HepG2 (cell line): ENCODE results near the gene KTI12. TPM values are rescaled to one million over a fixed set of nuclear protein-coding genes. Genes with fewer than 3 reads are reported as not detected.

ENCODE experiments used
- ETV5 ChIP-seq: IDR thresholded peaks from 2 replicates; pipeline ENCODE4 v1.6.1; 2018; ENCODE audit warnings: missing biosample characterization, missing genetic modification reagents, inconsistent platforms, borderline replicate concordance
- GATA4 ChIP-seq: sonication (generic); IDR thresholded peaks from 2 replicates; pipeline ENCODE4 v1.6.1; 2016; ENCODE audit warnings: antibody characterized with exemption, low read depth, borderline replicate concordance
- GFI1 ChIP-seq: sonication (generic); formaldehyde crosslinking; IDR thresholded peaks from 2 replicates; pipeline ENCODE4 v1.5.0; 2020; ENCODE audit warnings: missing genetic modification reagents, mild to moderate bottlenecking, borderline replicate concordance
- HMG20B ChIP-seq: conservative IDR thresholded peaks from 2 replicates; pipeline ENCODE4 v1.6.1; 2016; ENCODE audit warnings: missing genetic modification reagents, missing compliant biosample characterization
- KLF15 ChIP-seq: sonication (generic); formaldehyde crosslinking; IDR thresholded peaks from 2 replicates; pipeline ENCODE4 v1.8.1; 2023; ENCODE audit warnings: borderline replicate concordance, mild to moderate bottlenecking, inconsistent platforms, missing genetic modification reagents, mixed read lengths
- MATR3 ChIP-seq: sonication (generic); formaldehyde crosslinking; IDR thresholded peaks from 2 replicates; pipeline ENCODE4 v1.4.0; 2020; ENCODE audit warnings: missing genetic modification reagents
- NCOA1 ChIP-seq: sonication (generic); formaldehyde crosslinking; IDR thresholded peaks from 2 replicates; pipeline ENCODE4 v1.9.0; 2021; ENCODE audit warnings: missing genetic modification reagents
- NCOA2 ChIP-seq: sonication (generic); formaldehyde crosslinking; IDR thresholded peaks from 2 replicates; pipeline ENCODE4 v1.8.0; 2022; ENCODE audit warnings: inconsistent platforms
- NR3C1 ChIP-seq: sonication (generic); formaldehyde crosslinking; IDR thresholded peaks from 2 replicates; pipeline ENCODE4 v1.4.0; 2020; ENCODE audit warnings: missing genetic modification reagents
- PHF5A ChIP-seq: IDR thresholded peaks from one replicate; pipeline ENCODE4 v1.6.1; 2018; ENCODE audit warnings: low read depth, missing genetic modification reagents; ENCODE audit not compliant: unreplicated experiment
- RBAK ChIP-seq: sonication (generic); formaldehyde crosslinking; IDR thresholded peaks from 2 replicates; pipeline ENCODE4 v1.5.1; 2020; ENCODE audit warnings: mild to moderate bottlenecking, missing genetic modification reagents
- TAF1 ChIP-seq: sonication (generic); formaldehyde crosslinking; IDR thresholded peaks from 2 replicates; pipeline ENCODE4 v1.4.0; 2020; ENCODE audit warnings: missing genetic modification reagents
- THAP11 ChIP-seq: IDR thresholded peaks from 2 replicates; pipeline ENCODE4 v1.6.1; 2016; ENCODE audit warnings: missing biosample characterization, missing genetic modification reagents
- WIZ ChIP-seq: sonication (generic); formaldehyde crosslinking; IDR thresholded peaks from 2 replicates; pipeline ENCODE4 v1.5.1; 2020; ENCODE audit warnings: mild to moderate bottlenecking, missing genetic modification reagents
- XRCC5 ChIP-seq: fragments of 200-400 bp; formaldehyde crosslinking; optimal IDR thresholded peaks from 2 replicates; pipeline ENCODE3; 2017; ENCODE audit warnings: mild to moderate bottlenecking, low read length
- ZMYM3 ChIP-seq: sonication (generic); formaldehyde crosslinking; IDR thresholded peaks from 2 replicates; pipeline ENCODE4 v1.5.1; 2020; ENCODE audit warnings: mild to moderate bottlenecking, missing genetic modification reagents
- ZNF234 ChIP-seq: sonication (generic); formaldehyde crosslinking; conservative IDR thresholded peaks from 2 replicates; pipeline ENCODE4 v1.5.1; 2020; ENCODE audit warnings: mild to moderate bottlenecking, missing genetic modification reagents
- ZNF441 ChIP-seq: sonication (generic); formaldehyde crosslinking; IDR thresholded peaks from 2 replicates; pipeline ENCODE4 v1.7.0; 2021; ENCODE audit warnings: missing genetic modification reagents, borderline replicate concordance
- ZNF589 ChIP-seq: sonication (generic); formaldehyde crosslinking; conservative IDR thresholded peaks from 2 replicates; pipeline ENCODE4 v1.8.0; 2022; ENCODE audit warnings: mild to moderate bottlenecking, moderate library complexity, missing genetic modification reagents
- ZNF619 ChIP-seq: sonication (generic); formaldehyde crosslinking; IDR thresholded peaks from 2 replicates; pipeline ENCODE4 v1.4.0; 2020; ENCODE audit warnings: mild to moderate bottlenecking, missing genetic modification reagents
- polyA plus RNA-seq, 8 experiments: library from polyadenylated mRNA; depleted of rRNA in 3 of 8; stranded (reverse) in 7 of 8; unstranded in 1 of 8; fragments of >200 nt; fragmentation: Illumina TruSeq in 4 of 8; extraction: Trizol in 4 of 8; gene quantifications; 2 replicates each; pipeline versions ENCODE4 v1.2.1 to v1.2.3, GENCODE V29; 2011 to 2016; ENCODE audit warnings: low read depth in 4 of 8, missing spikeins in 1 of 8, mixed read lengths in 1 of 8; ENCODE audit not compliant: insufficient read depth in 1 of 8
- total RNA-seq, 5 experiments: library from RNA; depleted of rRNA; stranded (reverse); fragments of >200 nt; fragmentation: Illumina TruSeq; extraction: Trizol; gene quantifications; 2 replicates each; pipeline ENCODE4 v1.2.3, GENCODE V29; 2016; ENCODE audit warnings: low read depth in 1 of 5
- TF ChIP-seq, protein P1 (sequence below): sonication (generic); formaldehyde crosslinking; IDR thresholded peaks from 2 replicates; pipeline ENCODE4 v1.4.0; 2020; ENCODE audit warnings: missing genetic modification reagents, mild to moderate bottlenecking, borderline replicate concordance
- TF ChIP-seq, protein P2 (sequence below): sonication (generic); formaldehyde crosslinking; IDR thresholded peaks from 2 replicates; pipeline ENCODE4 v1.5.0; 2020; ENCODE audit warnings: missing genetic modification reagents

The KTI12 gene
- total and polyA plus RNA-seq, 2 of the 13 experiments (the other 11 are each of a cell fraction or from before 2014, with no cell fraction given): 7.4 to 10.2 TPM

DNA sequence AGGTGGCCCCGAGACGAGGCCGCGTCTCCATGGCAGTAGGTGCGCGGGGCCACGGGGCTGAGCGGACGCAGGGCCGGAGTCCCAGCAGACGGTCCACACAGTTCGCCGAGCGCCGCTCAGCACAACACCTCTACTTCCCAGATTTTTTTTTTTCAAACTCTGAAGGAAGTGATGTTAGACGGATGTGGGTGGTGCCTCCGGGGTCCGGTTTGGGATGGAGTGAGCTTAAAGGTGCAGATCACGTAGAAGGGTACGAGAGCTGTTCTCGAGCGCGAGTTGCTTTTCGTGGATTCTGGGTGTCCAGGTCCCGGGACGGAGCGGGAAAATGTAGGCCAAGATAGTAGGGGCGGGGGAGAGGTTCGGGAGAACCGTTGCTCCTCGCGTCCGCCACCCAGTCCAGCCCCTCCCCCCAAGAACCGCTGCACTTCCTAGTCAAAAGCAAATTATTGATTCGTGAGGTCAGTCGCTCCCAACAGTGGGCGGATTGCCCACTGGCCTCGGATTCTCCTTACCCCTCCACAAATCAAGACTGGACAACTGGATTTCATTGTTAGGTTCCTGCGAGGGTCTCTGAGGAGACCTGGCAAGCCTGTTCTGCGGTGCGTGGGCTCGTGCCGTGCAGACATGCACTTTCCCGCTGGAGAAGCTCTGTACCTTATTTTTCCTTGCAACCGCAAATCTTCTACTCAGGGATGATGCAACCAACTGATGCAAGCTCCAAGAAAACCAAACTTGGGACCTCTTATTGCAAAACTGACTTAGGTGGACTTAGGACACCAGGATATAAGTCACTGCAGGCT, 21.7 kb upstream of the KTI12 start, which contains the start of gene TXNDC12 (continued):
- 0 out of 2 replicates have a peak, but pooled peaks have one; percentile 64 for TF ChIP-seq ZNF589 (CRISPR knock-in tag)
- TF ChIP-seq NCOA1 (CRISPR knock-in tag): no peak
- no peak for TF ChIP-seq ZNF234 (CRISPR knock-in tag)
- peak; percentile 41; the same call in 1 of the 2 replicates for TF ChIP-seq GFI1
- TF ChIP-seq XRCC5: peak; percentile 45
- TF ChIP-seq, protein P1, sequence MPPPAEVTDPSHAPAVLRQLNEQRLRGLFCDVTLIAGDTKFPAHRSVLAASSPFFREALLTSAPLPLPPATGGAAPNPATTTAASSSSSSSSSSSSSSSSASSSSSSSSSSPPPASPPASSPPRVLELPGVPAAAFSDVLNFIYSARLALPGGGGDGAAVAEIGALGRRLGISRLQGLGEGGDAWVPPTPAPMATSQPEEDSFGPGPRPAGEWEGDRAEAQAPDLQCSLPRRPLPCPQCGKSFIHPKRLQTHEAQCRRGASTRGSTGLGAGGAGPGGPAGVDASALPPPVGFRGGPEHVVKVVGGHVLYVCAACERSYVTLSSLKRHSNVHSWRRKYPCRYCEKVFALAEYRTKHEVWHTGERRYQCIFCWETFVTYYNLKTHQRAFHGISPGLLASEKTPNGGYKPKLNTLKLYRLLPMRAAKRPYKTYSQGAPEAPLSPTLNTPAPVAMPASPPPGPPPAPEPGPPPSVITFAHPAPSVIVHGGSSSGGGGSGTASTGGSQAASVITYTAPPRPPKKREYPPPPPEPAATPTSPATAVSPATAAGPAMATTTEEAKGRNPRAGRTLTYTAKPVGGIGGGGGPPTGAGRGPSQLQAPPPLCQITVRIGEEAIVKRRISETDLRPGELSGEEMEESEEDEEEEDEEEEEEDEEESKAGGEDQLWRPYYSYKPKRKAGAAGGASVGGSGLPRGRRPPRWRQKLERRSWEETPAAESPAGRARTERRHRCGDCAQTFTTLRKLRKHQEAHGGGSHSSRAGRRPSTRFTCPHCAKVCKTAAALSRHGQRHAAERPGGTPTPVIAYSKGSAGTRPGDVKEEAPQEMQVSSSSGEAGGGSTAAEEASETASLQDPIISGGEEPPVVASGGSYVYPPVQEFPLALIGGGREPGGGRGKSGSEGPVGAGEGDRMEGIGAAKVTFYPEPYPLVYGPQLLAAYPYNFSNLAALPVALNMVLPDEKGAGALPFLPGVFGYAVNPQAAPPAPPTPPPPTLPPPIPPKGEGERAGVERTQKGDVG: no peak
- no peak for TF ChIP-seq MATR3 (CRISPR knock-in tag)
- TF ChIP-seq ZNF441 (CRISPR knock-in tag): peak; percentile 41; the same call in 1 of the 2 replicates
- 0 out of 2 replicates have a peak, but pooled peaks have one; percentile 18 for TF ChIP-seq WIZ (CRISPR knock-in tag)
- peak; percentile 75; the same call in 1 of the 2 replicates for TF ChIP-seq GATA4
- TF ChIP-seq KLF15: no peak
- TF ChIP-seq PHF5A (CRISPR knock-in tag): no peak
- peak; percentile 79 for TF ChIP-seq ETV5 (CRISPR knock-in tag)
- peak; percentile 52 for TF ChIP-seq ZMYM3 (CRISPR knock-in tag)
- TF ChIP-seq RBAK (CRISPR knock-in tag): no peak
- 0 out of 2 replicates have a peak, but pooled peaks have one; percentile 46 for TF ChIP-seq ZNF619 (CRISPR knock-in tag)
- no peak for TF ChIP-seq NR3C1 (CRISPR knock-in tag)
- TF ChIP-seq HMG20B (CRISPR knock-in tag): no peak; the same call in 1 of the 2 replicates
- TF ChIP-seq TAF1 (CRISPR knock-in tag): peak; percentile 82
- peak; percentile 23; the same call in 1 of the 2 replicates for TF ChIP-seq NCOA2 (CRISPR knock-in tag)
- TF ChIP-seq, protein P2, sequence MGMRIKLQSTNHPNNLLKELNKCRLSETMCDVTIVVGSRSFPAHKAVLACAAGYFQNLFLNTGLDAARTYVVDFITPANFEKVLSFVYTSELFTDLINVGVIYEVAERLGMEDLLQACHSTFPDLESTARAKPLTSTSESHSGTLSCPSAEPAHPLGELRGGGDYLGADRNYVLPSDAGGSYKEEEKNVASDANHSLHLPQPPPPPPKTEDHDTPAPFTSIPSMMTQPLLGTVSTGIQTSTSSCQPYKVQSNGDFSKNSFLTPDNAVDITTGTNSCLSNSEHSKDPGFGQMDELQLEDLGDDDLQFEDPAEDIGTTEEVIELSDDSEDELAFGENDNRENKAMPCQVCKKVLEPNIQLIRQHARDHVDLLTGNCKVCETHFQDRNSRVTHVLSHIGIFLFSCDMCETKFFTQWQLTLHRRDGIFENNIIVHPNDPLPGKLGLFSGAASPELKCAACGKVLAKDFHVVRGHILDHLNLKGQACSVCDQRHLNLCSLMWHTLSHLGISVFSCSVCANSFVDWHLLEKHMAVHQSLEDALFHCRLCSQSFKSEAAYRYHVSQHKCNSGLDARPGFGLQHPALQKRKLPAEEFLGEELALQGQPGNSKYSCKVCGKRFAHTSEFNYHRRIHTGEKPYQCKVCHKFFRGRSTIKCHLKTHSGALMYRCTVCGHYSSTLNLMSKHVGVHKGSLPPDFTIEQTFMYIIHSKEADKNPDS (CRISPR knock-in tag): peak; percentile 32; the same call in 1 of the 2 replicates
- TF ChIP-seq THAP11 (CRISPR knock-in tag): peak; percentile 89
